DOHH2 (cell line): ENCODE results near the gene CDSN.

ENCODE experiments used
- CTCF ChIP-seq: fragments of 200-600 bp; sonication (generic); IDR thresholded peaks from one replicate; pipeline ENCODE4 v1.5.1; 2014; ENCODE audit warnings: antibody characterized with exemption, mild to moderate bottlenecking, low read depth, low read length; ENCODE audit not compliant: poor library complexity, severe bottlenecking
- EZH2phosphoT487 ChIP-seq: fragments of 200-600 bp; sonication (generic); IDR thresholded peaks from 2 replicates; pipeline ENCODE4 v1.6.1; 2017; ENCODE audit warnings: borderline replicate concordance, mild to moderate bottlenecking, antibody characterized with exemption, low read length, moderate library complexity, mixed read lengths

- TF ChIP-seq CTCF = no peak
- TF ChIP-seq EZH2phosphoT487 = no peak
These were observed 44.7 kb downstream of the CDSN start for GRCh38 chr6:31075528-31075927.
